ENCODE measurements around the gene TMEM61.

TMEM61 gene

DNA sequence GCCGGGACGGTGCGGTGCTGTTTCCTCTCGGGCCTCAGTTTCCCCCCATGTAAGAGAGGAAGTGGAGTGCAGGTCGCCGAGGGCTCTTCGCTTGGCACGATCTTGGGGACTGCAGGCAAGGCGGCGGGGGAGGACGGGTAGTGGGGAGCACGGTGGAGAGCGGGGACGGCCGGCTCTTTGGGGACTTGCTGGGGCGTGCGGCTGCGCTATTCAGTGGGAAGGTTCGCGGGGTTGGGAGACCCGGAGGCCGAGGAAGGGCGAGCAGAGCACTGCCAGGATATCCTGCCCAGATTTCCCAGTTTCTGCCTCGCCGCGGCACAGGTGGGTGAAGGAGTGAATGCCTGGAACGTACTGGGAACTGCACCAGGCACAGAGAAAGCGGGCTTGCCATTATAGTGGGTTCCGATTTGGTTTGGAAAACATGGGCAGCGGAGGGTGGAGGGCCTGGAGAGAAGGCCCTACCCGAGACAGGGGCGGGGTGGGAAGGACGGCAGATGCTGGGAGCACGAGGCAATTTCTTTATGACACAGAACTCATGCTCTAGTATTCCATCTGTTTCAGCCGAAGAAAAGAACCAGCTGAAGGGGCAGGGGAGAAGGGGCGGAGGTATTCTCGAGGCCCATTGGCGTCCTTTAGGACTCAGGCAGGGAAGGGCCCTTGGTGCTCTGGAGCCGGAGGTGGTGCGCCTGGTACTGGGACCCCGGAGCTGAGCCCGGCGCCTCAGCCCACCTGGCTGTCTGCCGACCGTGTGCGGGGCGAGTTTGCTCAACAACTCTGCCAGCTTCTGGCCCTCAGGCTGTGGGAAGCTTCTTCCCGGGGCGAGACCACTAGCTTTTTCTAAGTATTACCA lies 59.9 kb downstream of the TMEM61 start:
- no peak for DNase-seq

- peak; percentile 27 for DNase-seq
Observed at GRCh38 chr1:55040933-55041494, 60.6 kb downstream of the TMEM61 start.

DNA sequence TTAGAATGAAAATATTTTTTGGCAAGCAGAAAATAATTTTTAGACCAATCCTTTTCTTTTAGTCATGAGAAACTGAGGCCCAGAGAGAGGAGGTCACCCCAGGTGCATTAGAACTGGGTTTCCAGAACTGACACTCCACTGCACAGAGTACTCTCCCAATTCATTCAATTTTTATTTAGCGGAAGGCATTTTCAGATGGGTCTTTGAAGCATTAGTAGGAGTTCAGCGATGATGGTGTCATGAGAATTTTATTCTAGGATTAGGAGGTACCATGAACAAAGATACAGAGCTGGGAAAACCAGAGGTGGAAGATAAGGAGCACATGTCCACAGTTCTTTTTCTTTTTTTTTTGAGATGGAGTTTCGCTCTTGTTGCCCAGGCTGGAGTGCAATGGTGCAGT lies 61.2 kb downstream of the TMEM61 start:
- no peak for DNase-seq

Data from hematopoietic multipotent progenitor cell treated with erythropoietin and hydrocortisone succinate and interleukin-3 and kit ligand, for 6 days (in vitro differentiated cells).